ENCODE results near the gene PTCH2. TPM values are rescaled to one million over a fixed set of nuclear protein-coding genes. Genes with fewer than 3 reads are reported as not detected.

PTCH2 gene
- total and polyA plus RNA-seq, 2 of the 13 experiments (the other 11 are each of a cell fraction or from before 2014, with no cell fraction given), result 0.60 to 1.5 TPM

DNA sequence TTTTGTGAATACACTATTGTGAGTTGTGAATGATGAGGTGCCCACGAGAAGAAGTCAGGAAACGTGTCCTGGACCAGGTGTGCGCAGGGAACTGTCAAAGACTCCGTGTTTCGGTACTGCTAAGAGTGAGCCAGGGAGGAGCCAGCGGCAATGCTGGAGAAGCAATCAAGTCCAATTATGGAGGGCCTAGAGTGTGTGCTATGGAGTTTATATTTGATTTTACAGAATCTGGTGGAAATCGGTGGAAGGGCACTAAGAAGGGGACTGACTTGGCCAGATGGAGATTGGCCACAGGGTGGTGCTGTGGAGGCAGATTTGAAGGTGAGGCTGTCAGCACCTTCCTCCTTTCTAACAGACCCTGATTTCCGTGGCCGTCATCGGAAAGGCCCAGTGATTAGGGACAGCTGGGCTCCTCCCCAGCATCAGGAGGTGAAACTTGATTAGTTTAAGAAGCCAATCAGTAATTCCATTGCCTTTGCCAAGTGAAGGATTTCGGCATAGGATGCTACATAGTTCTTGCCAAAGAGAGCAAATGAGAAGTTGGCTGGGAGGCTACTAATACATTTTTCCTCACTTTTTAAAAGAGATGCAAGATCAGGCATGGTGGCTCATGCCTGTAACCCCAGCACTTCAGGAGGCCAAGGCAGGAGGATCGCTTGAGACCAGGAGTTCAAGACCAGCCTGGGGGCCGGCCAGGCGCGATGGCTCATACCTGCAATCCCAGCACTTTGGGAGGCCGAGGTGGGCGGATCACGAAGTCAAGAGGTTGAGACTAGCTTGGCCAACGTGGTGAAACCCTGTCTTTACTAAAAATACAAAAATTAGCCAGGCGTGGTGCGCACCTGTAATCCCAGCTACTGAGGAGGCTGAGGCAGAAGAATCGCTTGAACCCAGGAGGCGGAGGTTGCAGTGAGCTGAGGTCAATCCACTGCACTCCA lies 7.0 kb downstream of the PTCH2 start (continued):
- TF ChIP-seq, protein P1, sequence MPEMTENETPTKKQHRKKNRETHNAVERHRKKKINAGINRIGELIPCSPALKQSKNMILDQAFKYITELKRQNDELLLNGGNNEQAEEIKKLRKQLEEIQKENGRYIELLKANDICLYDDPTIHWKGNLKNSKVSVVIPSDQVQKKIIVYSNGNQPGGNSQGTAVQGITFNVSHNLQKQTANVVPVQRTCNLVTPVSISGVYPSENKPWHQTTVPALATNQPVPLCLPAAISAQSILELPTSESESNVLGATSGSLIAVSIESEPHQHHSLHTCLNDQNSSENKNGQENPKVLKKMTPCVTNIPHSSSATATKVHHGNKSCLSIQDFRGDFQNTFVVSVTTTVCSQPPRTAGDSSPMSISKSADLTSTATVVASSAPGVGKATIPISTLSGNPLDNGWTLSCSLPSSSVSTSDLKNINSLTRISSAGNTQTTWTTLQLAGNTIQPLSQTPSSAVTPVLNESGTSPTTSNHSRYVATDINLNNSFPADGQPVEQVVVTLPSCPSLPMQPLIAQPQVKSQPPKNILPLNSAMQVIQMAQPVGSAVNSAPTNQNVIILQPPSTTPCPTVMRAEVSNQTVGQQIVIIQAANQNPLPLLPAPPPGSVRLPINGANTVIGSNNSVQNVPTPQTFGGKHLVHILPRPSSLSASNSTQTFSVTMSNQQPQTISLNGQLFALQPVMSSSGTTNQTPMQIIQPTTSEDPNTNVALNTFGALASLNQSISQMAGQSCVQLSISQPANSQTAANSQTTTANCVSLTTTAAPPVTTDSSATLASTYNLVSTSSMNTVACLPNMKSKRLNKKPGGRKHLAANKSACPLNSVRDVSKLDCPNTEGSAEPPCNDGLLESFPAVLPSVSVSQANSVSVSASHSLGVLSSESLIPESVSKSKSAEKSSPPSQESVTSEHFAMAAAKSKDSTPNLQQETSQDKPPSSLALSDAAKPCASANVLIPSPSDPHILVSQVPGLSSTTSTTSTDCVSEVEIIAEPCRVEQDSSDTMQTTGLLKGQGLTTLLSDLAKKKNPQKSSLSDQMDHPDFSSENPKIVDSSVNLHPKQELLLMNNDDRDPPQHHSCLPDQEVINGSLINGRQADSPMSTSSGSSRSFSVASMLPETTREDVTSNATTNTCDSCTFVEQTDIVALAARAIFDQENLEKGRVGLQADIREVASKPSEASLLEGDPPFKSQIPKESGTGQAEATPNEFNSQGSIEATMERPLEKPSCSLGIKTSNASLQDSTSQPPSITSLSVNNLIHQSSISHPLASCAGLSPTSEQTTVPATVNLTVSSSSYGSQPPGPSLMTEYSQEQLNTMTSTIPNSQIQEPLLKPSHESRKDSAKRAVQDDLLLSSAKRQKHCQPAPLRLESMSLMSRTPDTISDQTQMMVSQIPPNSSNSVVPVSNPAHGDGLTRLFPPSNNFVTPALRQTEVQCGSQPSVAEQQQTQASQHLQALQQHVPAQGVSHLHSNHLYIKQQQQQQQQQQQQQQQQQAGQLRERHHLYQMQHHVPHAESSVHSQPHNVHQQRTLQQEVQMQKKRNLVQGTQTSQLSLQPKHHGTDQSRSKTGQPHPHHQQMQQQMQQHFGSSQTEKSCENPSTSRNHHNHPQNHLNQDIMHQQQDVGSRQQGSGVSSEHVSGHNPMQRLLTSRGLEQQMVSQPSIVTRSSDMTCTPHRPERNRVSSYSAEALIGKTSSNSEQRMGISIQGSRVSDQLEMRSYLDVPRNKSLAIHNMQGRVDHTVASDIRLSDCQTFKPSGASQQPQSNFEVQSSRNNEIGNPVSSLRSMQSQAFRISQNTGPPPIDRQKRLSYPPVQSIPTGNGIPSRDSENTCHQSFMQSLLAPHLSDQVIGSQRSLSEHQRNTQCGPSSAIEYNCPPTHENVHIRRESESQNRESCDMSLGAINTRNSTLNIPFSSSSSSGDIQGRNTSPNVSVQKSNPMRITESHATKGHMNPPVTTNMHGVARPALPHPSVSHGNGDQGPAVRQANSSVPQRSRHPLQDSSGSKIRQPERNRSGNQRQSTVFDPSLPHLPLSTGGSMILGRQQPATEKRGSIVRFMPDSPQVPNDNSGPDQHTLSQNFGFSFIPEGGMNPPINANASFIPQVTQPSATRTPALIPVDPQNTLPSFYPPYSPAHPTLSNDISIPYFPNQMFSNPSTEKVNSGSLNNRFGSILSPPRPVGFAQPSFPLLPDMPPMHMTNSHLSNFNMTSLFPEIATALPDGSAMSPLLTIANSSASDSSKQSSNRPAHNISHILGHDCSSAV (CRISPR knock-in tag; IDR thresholded peaks at IDR 0.05; ENCODE audit: borderline replicate concordance), result no peak
- TF ChIP-seq ZNF761 (CRISPR knock-in tag; conservative IDR thresholded peaks at IDR 0.05) (no peak), CAMTA2 (CRISPR knock-in tag; IDR thresholded peaks at IDR 0.05; ENCODE audit: borderline replicate concordance) (no peak), MATR3 (CRISPR knock-in tag; IDR thresholded peaks at IDR 0.05) (no peak), TRIM24 (CRISPR knock-in tag; IDR thresholded peaks at IDR 0.05) (no peak), MAFK (conservative IDR thresholded peaks at IDR 0.05 in 1 of 2, IDR thresholded peaks at IDR 0.05 in 1 of 2; ENCODE audit: low read length in 2 of 2) (no peak), TCF7L2 (IDR thresholded peaks at IDR 0.05; ENCODE audit: low read depth, low read length) (no peak), MYNN (CRISPR knock-in tag; IDR thresholded peaks at IDR 0.05; ENCODE audit: low read depth) (no peak), ZNF160 (CRISPR knock-in tag; IDR thresholded peaks at IDR 0.05) (no peak), JUN (CRISPR knock-in tag; IDR thresholded peaks at IDR 0.05) (no peak), KAT2B (IDR thresholded peaks at IDR 0.05; ENCODE audit: borderline replicate concordance, low read depth, low read length) (no peak), SMC3 (IDR thresholded peaks at IDR 0.05; ENCODE audit: low read length) (peak; percentile 73)
- TF ChIP-seq, protein P2, sequence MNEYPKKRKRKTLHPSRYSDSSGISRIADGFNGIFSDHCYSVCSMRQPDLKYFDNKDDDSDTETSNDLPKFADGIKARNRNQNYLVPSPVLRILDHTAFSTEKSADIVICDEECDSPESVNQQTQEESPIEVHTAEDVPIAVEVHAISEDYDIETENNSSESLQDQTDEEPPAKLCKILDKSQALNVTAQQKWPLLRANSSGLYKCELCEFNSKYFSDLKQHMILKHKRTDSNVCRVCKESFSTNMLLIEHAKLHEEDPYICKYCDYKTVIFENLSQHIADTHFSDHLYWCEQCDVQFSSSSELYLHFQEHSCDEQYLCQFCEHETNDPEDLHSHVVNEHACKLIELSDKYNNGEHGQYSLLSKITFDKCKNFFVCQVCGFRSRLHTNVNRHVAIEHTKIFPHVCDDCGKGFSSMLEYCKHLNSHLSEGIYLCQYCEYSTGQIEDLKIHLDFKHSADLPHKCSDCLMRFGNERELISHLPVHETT (CRISPR knock-in tag; conservative IDR thresholded peaks at IDR 0.05), result no peak
- TF ChIP-seq, protein P3, sequence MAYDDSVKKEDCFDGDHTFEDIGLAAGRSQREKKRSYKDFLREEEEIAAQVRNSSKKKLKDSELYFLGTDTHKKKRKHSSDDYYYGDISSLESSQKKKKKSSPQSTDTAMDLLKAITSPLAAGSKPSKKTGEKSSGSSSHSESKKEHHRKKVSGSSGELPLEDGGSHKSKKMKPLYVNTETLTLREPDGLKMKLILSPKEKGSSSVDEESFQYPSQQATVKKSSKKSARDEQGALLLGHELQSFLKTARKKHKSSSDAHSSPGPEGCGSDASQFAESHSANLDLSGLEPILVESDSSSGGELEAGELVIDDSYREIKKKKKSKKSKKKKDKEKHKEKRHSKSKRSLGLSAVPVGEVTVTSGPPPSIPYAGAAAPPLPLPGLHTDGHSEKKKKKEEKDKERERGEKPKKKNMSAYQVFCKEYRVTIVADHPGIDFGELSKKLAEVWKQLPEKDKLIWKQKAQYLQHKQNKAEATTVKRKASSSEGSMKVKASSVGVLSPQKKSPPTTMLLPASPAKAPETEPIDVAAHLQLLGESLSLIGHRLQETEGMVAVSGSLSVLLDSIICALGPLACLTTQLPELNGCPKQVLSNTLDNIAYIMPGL (CRISPR knock-in tag; IDR thresholded peaks at IDR 0.05; ENCODE audit: borderline replicate concordance in 1 of 2, low read depth in 1 of 2), result peak in 1 of 2 experiments; percentile 45; a peak in 1 of 4 replicates
- TF ChIP-seq, protein P4, sequence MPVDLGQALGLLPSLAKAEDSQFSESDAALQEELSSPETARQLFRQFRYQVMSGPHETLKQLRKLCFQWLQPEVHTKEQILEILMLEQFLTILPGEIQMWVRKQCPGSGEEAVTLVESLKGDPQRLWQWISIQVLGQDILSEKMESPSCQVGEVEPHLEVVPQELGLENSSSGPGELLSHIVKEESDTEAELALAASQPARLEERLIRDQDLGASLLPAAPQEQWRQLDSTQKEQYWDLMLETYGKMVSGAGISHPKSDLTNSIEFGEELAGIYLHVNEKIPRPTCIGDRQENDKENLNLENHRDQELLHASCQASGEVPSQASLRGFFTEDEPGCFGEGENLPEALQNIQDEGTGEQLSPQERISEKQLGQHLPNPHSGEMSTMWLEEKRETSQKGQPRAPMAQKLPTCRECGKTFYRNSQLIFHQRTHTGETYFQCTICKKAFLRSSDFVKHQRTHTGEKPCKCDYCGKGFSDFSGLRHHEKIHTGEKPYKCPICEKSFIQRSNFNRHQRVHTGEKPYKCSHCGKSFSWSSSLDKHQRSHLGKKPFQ (CRISPR knock-in tag; IDR thresholded peaks at IDR 0.05; ENCODE audit: insufficient replicate concordance), result no peak

Measured in HepG2 (cell line).